SU-DHL-6 (cell line): ENCODE results near the gene MRFAP1L1.

Experiments
- H2AFZ ChIP-seq: fragments of 200-600 bp; sonication (generic); 2 replicates; pipeline ENCODE4 v1.6.1; 2014; ENCODE audit warnings: low read depth, mild to moderate bottlenecking, moderate library complexity, mixed read lengths, antibody characterized with exemption, low read length; ENCODE audit not compliant: severe bottlenecking
- H3F3A ChIP-seq: fragments of 200-600 bp; shearing (Covaris generic); 2 replicates; pipeline ENCODE4 v1.6.0; 2016; ENCODE audit warnings: antibody characterized with exemption, mild to moderate bottlenecking; ENCODE audit not compliant: insufficient read depth
- H3K27ac ChIP-seq: fragments of 200-600 bp; sonication (generic); 2 replicates; pipeline ENCODE4 v1.5.1; 2016; ENCODE audit warnings: low read depth, mild to moderate bottlenecking, low read length, moderate library complexity, mixed read lengths
- H3K27me3 ChIP-seq: fragments of 200-600 bp; sonication (generic), shearing (Covaris generic); 2 replicates; pipeline ENCODE4 v1.6.0; 2014; ENCODE audit warnings: mild to moderate bottlenecking, low read length
- H3K36me3 ChIP-seq: fragments of 200-600 bp; sonication (generic); 2 replicates; pipeline ENCODE4 v1.6.1; 2014; ENCODE audit warnings: mild to moderate bottlenecking, low read length, mixed read lengths
- H3K4me2 ChIP-seq: fragments of 300-600, 200-600 bp; shearing (Covaris generic), sonication (generic); 2 replicates; pipeline ENCODE4 v1.6.0; 2014; ENCODE audit warnings: low read length, low read depth, mild to moderate bottlenecking; ENCODE audit not compliant: poor library complexity, severe bottlenecking
- H3K4me3 ChIP-seq: fragments of 200-600 bp; sonication (generic); 2 replicates; pipeline ENCODE4 v1.5.1; 2014; ENCODE audit warnings: antibody characterized with exemption, low read length, mild to moderate bottlenecking, mixed read lengths; ENCODE audit not compliant: insufficient read depth, poor library complexity, severe bottlenecking
- H3K79me2 ChIP-seq: fragments of 200-600 bp; sonication (generic); 2 replicates; pipeline ENCODE4 v1.6.1; 2014; ENCODE audit warnings: mild to moderate bottlenecking, low read length, moderate library complexity; ENCODE audit not compliant: insufficient read depth
- H3K9ac ChIP-seq: fragments of 200-600 bp; sonication (generic); 2 replicates; pipeline ENCODE4 v1.7.0; 2014; ENCODE audit warnings: mild to moderate bottlenecking, low read length
- H3K9me2 ChIP-seq: fragments of 200-600 bp; sonication (generic); replicated peaks from 2 replicates; pipeline ENCODE4 v1.6.1; 2014; ENCODE audit warnings: low read length; ENCODE audit not compliant: insufficient read depth
- H3K9me3 ChIP-seq: fragments of 200-600 bp; sonication (generic); 2 replicates; pipeline ENCODE4 v1.6.1; 2014; ENCODE audit warnings: low read length, mixed read lengths; ENCODE audit not compliant: insufficient read depth
- H4K20me1 ChIP-seq: fragments of 200-600 bp; sonication (generic); 2 replicates; pipeline ENCODE4 v1.6.1; 2014; ENCODE audit warnings: low read depth, mild to moderate bottlenecking, antibody characterized with exemption, low read length, moderate library complexity, mixed read lengths
- EZH2phosphoT487 ChIP-seq: fragments of 200-600 bp; sonication (generic), shearing (Covaris generic); conservative IDR thresholded peaks from 2 replicates; pipeline ENCODE4 v1.6.1; 2018; ENCODE audit warnings: mild to moderate bottlenecking, antibody characterized with exemption, low read length, moderate library complexity, mixed read lengths
- TF ChIP-seq, protein P1 (sequence below): fragments of 200-600 bp; sonication (generic); IDR thresholded peaks from one replicate; pipeline ENCODE4 v1.5.1; 2017; ENCODE audit warnings: antibody characterized with exemption, mild to moderate bottlenecking, low read length, moderate library complexity; ENCODE audit not compliant: insufficient read depth, poor library complexity, severe bottlenecking

MRFAP1L1 gene

DNA sequence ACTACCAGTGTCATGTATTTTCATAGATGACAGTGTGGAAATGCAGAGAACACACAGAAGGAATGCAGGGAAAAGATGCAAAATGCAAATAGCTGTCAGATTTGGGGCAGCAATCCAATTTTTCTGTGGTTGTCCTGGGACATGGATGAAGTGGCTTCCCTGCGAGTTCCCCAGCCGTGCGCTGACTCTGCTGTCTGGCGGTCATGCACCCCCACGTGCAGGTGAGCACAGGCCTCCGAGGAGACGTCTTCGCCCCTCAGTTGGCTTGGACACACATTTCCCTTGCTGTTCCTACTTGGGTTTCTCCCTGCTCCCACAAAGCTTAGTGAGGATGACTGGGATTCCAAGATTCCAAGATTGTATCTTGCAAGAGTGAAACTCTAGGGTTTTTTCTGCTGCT is 30.7 kb upstream of the MRFAP1L1 start:
- Histone ChIP-seq H2AFZ (no peak overlapping the region), H3K4me2 (no peak overlapping the region), H3K9me2 (no peaks in the 10 kb centered on the region), H3K79me2 (no peaks in the 10 kb centered on the region), H3K9ac (no peak overlapping the region), H3K4me3 (no peak overlapping the region), H3K27me3 (no peaks in the 10 kb centered on the region), H3K9me3 (no peaks in the 10 kb centered on the region), H3K27ac (no peak overlapping the region), H4K20me1 (no peaks in the 10 kb centered on the region), H3K36me3 (no peaks in the 10 kb centered on the region), H3F3A (no peaks in the 10 kb centered on the region)
- TF ChIP-seq EZH2phosphoT487: no peak
- TF ChIP-seq, protein P1, sequence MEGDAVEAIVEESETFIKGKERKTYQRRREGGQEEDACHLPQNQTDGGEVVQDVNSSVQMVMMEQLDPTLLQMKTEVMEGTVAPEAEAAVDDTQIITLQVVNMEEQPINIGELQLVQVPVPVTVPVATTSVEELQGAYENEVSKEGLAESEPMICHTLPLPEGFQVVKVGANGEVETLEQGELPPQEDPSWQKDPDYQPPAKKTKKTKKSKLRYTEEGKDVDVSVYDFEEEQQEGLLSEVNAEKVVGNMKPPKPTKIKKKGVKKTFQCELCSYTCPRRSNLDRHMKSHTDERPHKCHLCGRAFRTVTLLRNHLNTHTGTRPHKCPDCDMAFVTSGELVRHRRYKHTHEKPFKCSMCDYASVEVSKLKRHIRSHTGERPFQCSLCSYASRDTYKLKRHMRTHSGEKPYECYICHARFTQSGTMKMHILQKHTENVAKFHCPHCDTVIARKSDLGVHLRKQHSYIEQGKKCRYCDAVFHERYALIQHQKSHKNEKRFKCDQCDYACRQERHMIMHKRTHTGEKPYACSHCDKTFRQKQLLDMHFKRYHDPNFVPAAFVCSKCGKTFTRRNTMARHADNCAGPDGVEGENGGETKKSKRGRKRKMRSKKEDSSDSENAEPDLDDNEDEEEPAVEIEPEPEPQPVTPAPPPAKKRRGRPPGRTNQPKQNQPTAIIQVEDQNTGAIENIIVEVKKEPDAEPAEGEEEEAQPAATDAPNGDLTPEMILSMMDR: no peak

GRCh38 chr4:6739920-6740319 is 30.3 kb upstream of the MRFAP1L1 start:
- H3F3A ChIP-seq: no peaks in the 10 kb centered on the region

DNA sequence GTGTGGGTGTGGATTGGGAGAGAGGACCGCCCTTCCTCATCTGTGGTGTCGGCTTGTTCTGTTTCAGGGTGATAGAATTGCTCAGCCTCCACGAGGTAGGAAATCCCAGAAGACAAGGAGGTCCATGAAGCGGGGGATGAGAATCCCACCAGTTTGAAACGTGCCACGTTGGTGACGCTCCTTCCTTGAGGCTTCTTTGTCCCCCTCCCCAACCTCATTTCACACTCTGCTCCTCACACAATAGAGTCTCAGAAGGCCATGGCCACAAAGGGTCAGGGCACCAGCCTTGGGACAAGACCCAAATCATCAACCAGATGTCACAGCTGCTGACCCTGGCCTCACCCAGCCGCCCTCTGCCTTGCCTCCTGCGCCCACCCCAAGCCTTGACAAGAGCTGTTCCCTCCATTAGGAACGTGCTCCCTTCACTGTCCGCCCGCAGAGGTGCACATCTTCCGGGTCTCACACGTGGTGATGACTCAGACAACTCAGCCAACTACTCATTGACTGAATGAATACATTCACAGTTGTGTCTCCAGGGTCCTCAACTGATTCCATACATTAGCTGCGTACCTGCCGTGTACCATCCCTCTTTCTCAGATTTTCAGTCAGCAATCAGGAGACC is 24.6 kb upstream of the MRFAP1L1 start:
- Histone ChIP-seq H3K9me3 (no peaks in the 10 kb centered on the region), H3K4me2 (no peak overlapping the region), H3K27me3 (no peaks in the 10 kb centered on the region), H3K27ac (no peak overlapping the region), H4K20me1 (no peaks in the 10 kb centered on the region), H3K4me3 (no peak overlapping the region), H3K79me2 (no peaks in the 10 kb centered on the region), H3K36me3 (no peaks in the 10 kb centered on the region), H3K9ac (no peak overlapping the region), H3F3A (no peaks in the 10 kb centered on the region), H3K9me2 (no peaks in the 10 kb centered on the region), H2AFZ (no peak overlapping the region)
- no peak for TF ChIP-seq EZH2phosphoT487
- TF ChIP-seq, protein P1: no peak

More at GRCh38 chr4:6739920-6740319, 30.3 kb upstream of the MRFAP1L1 start:
- Histone ChIP-seq H3K36me3 (no peaks in the 10 kb centered on the region), H3K4me2 (no peak overlapping the region), H3K9ac (no peak overlapping the region), H3K79me2 (no peaks in the 10 kb centered on the region), H3K9me2 (no peaks in the 10 kb centered on the region), H3K27ac (no peak overlapping the region), H3K4me3 (no peak overlapping the region), H3K27me3 (no peaks in the 10 kb centered on the region), H3K9me3 (no peaks in the 10 kb centered on the region), H2AFZ (no peak overlapping the region), H4K20me1 (no peaks in the 10 kb centered on the region)
- TF ChIP-seq EZH2phosphoT487: no peak
- TF ChIP-seq, protein P1: no peak
